ENCODE data around the gene ARVCF.

DNA sequence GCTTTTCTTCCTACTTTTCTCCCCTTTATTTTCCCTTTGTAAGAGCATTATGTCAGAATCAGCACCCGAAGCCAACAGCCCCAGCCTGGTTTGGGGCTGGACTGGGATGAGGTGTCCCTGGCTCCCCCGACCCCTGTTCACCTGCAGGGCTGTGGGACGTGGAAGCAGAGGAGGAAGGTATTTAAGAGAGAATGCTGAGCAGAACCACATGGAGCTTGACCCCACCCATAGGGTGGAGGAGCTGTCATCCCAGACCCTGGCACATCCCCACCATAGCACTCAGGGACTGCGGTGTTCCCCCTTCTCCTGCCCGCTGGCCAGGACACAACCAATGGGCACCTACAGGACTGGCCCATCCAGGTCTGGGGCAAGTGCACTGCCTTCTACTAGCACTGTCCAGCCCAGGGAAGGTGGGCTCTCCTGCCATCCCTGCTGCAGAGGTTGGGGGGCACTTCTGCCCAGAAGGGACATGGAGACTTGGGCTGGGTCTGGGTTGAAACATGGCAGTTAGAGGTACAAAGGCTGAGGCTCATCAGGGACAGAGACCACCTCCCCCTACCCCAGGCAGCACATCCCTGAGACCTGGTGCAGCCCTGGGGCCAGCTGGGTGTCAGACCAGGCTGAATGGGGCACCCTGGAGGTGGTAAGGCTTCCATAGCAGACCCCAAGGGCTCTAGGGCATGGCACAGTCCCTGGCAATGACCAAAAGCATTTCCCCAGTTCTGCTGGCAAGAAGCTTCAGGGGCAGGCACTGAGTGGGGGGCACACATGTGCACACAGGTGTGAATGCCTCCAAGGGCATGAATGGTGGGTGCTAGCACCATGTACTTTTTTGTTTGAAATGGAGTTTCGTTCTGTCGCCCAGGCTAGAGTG, 23.9 kb upstream of the ARVCF start:
- TF ChIP-seq, protein P1, sequence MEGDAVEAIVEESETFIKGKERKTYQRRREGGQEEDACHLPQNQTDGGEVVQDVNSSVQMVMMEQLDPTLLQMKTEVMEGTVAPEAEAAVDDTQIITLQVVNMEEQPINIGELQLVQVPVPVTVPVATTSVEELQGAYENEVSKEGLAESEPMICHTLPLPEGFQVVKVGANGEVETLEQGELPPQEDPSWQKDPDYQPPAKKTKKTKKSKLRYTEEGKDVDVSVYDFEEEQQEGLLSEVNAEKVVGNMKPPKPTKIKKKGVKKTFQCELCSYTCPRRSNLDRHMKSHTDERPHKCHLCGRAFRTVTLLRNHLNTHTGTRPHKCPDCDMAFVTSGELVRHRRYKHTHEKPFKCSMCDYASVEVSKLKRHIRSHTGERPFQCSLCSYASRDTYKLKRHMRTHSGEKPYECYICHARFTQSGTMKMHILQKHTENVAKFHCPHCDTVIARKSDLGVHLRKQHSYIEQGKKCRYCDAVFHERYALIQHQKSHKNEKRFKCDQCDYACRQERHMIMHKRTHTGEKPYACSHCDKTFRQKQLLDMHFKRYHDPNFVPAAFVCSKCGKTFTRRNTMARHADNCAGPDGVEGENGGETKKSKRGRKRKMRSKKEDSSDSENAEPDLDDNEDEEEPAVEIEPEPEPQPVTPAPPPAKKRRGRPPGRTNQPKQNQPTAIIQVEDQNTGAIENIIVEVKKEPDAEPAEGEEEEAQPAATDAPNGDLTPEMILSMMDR (conservative IDR thresholded peaks at IDR 0.05) = no peak
- no peak for TF ChIP-seq EZH2 (IDR thresholded peaks at IDR 0.05; ENCODE audit: low read depth)
